Dedifferentiated amniotic fluid mesenchymal stem cell (primary cell): ENCODE data around the gene RNU6-1.

Experiments
- DNase-seq: peaks from one replicate; pipeline ENCODE4 v3.0.0-alpha.2; 2016; ENCODE audit errors: extremely low spot score

Gene RNU6-1

DNA sequence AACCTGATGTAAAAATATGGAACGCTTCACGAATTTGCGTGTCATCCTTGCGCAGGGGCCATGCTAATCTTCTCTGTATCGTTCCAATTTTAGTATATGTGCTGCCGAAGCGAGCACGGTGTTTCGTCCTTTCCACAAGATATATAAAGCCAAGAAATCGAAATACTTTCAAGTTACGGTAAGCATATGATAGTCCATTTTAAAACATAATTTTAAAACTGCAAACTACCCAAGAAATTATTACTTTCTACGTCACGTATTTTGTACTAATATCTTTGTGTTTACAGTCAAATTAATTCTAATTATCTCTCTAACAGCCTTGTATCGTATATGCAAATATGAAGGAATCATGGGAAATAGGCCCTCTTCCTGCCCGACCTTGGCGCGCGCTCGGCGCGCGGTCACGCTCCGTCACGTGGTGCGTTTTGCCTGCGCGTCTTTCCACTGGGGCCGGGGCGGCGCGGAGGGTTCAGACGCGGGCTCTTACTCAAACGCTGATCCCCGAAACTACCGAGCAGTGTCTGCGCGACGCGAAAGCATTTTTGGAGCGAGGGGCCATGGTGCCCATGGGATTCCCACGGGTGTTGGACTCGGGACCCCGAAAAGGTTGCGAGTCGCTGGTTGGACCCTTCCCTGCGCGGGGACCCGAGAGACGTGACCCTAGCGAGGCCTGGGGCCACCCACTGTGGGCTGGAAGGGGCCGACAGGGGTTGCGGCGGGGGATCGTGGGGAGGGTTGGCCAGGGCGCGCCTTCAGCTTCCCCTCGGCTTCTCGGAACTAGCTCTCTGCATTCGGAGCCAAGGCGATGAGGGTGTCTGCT is at the start of gene RNU6-1:
TSS of gene RNU6-1 (minus strand) at position 117 of the 820 bp plus-strand sequence.
- peak; percentile 89 for DNase-seq

DNA sequence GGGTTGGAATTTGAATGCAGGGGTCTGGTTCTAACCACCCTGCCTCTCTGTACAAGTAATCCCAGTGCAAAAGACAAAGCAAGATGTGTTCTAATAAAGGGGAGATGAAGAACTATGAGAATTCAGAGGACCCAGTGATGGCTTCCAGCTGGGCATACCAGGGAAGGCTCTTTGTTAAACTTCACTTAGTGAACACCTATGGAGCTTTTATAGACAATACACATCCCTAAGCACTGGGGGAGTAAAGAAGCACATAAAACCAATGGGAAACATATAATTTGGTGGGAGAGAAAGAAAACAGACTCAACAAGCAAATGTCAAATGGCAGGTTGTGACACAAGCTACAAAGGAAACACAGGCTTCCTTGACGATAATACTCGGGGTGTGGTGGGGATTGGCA is 47.9 kb upstream of the RNU6-1 start:
- DNase-seq = no peak

DNA sequence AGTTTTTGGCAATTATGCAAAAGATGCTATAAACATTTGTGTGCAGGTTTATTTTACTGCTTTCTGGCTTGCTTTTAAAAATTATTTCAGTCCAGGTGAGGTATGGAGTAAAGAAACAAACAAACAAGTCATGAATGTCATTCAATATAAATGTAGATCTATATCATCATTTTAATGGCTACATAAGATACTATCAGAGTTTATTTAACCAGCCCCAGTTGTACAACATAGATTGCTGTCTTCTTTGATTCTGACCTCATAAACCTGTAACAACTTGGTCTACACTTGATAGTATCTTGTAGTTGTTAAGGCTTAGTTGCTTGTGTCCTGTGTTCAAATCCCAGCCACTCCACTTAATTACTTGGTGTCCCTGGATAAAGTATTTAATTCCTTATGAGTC is 46.0 kb upstream of the RNU6-1 start:
- no peak for DNase-seq

DNA sequence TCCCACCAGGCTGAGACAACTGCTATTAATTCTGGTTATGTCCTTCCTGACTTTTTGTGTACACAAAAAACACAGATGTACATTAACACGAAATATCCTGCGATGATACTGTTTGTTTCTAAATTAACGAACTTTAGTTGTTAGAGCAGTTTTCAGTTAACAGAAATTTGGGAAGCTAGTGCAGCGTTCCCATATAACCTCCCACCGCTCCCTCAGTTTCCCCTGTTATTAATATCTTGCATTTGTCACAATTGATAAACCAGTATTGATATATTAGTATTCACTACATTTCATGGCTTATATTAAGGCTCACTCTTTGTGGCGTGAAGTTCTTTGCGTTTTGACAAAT is 45.3 kb upstream of the RNU6-1 start:
- no peak for DNase-seq

DNA sequence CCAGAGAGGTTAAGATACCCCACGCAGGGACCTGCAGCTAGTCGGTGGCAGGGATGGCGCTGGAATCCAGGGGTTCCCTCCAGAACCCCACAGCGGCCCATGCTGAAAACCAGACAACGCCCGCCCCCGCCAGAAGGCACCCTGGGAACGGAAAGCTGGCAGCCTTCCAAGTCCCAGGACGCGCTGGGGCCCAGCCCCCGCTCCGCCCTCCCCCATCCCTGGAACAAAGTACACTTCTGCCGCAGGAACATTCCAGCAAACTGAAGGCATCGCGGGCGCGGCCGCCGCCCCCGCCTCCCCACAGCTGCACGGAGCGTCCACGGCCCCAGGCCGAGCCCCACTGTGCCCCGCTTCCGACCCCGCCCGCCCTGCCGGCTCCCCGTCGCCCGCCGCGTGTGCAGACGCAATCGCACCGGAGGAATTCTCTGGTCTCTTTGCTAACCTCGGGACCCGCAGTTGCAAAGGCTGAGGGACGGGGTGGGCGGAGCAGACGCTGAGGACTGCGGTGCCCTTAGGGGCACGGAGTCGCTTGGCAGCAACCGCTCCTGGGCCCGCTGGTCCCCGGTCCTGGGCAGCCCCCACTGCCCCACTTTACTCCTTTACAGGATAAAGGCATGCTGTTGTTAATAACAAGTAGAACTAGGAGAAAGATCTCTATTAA is 44.8 kb upstream of the RNU6-1 start:
- DNase-seq = peak; percentile 33

DNA sequence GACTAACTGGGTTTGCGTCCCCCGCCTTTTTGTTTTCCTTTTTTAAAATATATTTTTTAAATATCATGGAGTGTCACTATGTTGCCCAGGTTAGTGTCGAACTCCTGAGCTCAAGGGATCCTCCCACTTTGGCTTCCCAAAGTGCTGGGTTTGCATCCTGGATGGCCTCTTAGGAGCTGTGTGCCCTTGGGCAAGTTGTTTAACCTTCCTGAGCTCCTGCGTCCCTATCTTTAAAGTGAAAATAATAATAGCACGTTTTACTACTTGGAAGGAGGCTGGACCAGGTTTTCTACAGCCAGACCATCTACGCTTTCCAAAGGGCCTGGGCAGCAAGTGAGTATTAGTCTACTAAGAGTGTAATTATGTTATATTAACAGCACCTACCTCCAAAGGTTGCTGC is 44.2 kb upstream of the RNU6-1 start:
- no peak for DNase-seq

DNA sequence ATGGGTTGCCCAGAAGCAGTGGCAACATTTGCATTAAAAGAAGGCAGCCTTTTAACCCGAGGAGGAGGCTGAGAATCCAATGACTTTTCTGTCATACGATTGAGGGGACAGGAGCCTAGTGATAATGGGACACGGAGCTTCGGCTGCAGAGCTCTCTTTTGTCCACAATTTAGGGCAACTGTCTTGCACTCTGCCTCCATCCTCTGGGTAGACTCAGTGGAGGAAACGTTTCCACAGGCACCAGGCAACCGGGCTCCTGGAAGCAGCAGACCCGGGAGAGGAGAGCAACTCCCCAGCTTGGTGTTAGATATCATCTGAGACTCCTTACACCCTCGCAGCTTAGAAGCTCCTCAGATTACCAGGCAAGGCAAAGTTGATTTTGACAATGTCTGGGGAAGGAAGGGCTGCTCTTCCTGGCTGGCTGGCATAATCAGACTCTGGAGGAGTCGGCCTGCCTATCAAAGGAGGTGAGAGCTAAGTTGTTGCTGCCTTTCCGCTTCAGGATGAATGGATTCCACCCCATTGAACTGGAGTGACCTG is 43.5 kb upstream of the RNU6-1 start:
- DNase-seq = no peak

DNA sequence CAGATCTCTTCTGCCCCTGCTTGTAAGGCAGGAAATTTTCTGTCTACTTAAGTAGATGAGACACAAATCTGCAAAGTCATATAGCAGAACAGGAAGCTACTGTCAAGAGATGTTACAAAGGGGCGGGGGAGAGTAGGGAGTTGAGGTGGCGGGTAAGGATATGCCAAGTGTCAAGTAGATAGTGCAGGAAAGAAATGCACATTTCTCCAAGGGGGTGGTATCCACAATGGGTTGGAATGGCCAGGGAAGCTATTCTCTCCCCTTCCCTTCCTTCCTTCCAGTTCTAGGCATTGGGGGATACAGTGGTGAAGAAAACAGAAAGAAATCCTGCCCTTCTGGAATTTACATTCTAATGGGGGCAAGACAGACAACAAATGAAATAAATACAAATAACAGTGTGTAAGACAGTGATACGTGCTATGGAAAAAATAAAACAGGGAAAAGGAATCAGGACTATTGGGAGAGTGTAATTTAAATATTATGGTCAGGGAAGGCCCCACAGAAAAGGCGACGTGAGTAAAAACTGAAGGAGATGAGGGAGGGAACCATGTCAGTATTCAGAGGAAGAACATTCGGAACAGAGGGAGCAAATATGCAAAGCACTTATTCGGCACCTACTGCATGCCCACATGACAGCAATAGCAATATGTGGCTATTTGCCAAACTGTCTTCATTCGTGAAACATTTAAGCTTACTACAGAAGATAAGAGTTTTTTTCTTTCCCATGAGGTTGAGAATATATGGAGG is 42.8 kb upstream of the RNU6-1 start:
- no peak for DNase-seq

DNA sequence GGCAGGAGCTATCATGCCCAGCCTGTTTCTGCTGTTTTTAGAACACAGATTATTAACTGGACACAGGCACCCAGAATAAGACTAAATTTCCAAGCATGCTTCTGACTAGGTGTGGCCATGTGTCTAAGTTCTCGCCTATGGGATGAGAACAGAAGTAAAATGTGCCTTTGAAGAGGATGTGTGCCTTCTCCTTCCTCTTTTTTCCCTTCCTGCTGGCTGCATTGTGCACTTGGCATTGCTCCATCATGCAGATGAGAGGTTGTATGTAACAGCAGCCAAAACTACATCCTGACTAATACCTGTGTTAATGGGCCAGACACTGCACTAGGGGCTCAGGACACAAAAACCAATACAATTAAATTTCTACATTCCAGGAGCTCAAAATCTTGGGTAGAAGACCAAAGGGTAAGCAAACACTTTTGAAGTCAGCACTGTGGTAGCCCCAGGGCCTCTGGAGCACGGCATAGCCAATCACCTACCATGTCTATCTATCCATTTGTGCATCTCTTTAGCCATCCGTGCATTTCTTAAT is 40.9 kb upstream of the RNU6-1 start:
- no peak for DNase-seq

DNA sequence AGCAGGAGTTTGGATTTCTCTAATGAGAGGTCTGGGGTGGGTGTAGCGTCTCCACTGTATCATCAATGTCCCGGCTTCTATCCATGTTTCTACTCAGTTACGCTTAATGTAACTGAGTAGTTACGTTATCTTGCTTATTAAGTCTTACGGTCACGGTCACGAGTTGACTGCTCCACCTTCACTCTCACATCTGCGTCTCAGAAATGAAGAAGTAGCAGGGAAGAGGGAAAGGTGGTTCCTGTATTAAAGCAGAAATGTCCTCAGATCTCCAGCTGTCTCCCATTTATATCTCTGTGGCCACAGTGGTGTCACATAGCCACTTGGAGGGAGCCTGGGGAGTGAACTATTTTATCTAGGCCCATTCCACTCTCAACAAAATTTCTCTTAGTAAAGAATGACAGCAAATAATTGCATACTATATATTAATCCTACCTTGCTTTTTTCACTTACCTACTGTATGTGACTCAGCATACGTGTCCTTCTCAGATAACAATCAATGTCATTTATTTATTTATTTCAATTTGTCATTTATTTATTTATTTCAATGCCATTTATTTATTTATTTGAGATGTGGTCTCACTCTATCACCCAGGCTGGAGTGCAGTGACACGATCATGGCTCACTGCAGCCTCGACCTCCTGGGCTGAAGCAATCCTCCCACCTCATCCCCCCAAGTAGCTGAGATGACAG is 39.7 kb upstream of the RNU6-1 start:
- no peak for DNase-seq

DNA sequence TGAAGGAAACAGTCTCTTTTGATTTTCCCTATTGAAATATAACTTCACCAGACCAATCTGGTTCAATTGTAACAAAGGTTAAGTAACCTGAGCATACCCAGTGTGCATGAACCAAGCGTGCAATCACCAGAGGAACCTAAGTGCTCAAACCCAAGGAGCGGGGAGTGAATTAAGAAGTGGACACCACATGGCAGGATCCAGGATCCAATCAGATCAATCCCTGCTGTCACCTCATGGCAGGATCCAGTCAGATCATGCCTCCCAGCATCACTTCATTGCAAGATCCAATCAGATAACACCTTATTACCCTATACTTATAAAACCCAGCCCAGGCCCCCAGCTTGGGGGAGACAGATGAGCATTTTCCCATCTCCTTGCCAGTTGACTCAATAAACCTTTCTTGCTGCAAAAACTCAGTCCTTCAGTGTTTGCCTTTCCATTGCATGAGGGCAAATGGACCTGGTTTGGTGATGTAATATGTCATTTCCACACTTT is 38.9 kb upstream of the RNU6-1 start:
- no peak for DNase-seq

DNA sequence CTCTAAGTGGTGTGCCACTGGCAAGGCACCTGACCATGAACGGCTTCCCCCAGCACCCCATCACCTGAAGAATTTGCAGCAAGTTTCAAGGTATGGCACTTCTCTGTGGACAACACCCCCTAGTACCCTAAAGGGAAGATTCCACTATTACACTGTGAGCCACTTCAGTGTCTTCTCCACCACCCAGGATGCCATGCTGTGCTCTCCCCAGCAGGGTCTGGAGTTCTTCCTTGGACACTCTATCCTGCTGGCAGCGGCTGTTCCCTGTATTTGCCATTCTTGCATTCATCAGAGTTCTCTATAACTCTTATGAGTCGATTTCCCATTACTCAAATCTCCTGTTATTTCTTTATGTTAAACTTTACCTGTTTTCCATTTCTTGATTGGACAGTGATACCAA is 33.9 kb upstream of the RNU6-1 start:
- DNase-seq = no peak

DNA sequence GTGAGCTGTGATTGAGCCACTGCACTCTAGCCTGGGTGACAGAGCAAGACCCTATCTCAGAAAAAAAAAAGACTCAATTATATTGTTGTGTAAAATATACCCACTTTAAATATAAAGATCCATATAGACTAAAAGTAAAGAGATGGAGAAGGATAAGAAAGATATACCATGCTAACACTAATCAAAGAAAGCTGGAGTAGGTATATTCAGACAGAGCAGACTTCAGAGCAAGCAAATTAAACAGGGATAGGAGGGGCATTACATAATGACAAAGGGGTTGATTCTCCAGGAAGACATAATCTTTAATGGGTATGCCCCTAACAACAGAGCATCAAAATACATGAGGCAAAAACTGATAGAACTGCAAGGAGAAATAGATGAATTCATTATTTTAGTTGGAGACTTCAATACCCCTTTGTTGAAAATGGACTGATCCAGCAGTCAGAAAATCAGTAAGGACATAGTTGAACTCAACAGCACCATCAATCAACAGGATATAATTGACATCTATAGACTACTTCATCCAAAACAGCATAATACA is 31.1 kb upstream of the RNU6-1 start:
- DNase-seq = no peak

DNA sequence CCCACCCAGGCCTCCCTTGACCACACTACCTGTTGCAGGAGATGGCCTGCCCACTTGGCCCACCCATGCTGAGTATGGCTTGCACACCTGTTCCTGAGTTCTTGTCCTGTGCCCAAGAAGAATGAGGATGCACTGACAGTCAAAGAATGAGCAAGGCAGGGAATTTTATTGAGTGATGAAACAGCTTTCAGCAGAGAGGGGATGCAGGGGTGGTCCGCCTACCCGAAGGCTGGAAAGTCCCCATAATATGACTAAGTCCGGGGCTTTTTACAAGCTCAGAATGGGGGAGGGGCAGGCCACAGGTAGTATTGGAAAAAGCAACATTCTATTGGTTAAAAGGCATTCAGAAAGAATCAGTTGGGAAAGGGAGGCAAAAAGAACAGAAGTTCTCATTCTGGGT is 29.9 kb upstream of the RNU6-1 start:
- no peak for DNase-seq

DNA sequence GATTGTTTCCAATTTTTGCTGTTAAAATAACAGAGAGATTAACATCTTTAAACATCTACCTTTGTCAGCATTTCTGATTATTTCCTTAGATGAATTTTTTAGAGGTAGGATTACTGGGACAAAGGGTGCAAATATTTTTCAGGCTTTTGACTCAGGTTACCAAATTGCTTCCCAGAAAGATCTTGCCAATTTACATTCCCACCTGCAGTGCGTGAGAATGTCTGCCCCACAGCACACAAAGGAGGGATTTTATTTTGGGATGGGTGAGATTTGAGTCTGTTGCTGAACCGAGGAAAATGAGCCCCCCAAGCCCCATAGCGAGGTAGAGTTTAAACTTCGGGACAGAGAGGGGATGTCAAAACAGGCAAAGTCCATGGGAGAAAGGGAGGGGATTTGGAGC is 25.9 kb upstream of the RNU6-1 start:
- DNase-seq = no peak

DNA sequence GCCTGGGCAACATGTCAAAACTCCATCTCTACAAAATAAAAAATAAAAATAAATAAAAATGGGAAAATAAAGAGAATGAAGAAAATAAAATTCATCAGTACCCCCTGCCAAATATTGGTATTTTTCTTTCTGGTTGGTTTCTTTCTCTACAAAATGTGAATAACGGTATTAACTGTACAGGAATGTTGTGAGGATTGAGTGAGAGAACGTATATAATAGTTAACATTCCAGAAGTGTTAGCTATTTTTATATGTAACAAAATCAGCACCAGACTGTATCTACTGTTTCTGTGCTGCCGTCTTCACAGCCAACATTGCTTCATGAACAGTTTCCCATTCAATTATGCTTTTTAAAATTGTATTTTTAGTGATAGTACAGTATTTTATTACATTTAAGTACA is 25.5 kb upstream of the RNU6-1 start:
- peak; percentile 59 for DNase-seq

DNA sequence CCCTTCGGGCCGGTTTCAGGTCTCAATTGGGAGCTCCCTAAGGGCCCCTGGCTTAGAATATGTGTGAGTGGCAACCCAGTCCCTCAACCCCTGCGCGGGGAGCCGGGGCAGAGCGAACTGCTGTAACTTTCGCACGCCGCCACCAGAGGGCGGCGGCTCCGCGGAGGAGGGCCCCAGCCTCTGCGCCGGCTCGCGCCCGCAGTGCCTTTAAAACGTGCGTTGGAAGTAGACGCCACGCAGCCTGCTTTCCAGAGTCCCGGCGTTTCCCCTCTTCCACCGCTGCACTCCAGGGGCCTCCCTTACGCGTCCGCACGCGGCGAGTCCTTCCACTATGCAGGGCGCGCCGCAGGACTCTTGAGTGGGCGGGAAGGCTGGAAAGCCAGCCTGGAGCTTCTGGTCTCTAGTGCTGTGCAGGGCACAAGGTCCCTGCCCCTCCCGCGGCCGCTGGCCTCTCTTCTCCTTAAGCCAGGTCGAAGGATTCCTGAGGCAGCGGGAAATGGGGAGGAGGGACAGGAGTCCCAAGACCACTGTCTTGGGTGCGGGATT is 23.7 kb upstream of the RNU6-1 start:
- peak; percentile 54 for DNase-seq

DNA sequence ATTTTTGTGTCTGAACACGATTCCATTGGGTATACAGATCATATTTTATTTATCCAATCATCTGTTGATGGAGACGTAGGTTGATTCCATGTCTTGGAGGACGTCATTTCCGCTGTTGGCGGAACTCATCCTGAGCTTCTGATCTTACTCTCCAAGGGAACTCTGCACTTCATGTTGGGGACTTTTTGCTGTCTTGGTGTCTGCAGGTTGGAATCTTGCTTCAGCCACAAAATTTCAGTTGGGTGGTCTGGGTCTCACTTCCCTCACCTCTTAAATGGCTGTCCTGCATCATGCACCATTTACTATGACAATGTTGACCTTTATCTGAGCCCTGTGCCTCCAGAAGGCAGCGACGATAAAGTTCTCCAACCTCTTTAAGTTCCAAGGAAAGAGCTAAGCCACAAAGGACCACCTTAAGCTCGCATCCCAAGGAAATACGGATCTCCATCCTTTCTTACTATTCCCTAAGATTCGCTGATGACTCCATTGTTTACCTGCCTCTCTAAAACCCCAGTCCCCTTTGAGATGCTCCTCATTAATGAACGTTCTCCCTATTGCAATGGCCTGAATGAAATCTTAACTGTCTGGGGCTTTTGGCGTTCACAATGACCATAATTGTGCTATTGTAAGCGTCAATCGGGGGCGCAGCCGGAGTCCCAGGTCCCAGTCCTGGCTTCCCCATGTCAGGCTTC is 23.1 kb upstream of the RNU6-1 start:
- no peak for DNase-seq

DNA sequence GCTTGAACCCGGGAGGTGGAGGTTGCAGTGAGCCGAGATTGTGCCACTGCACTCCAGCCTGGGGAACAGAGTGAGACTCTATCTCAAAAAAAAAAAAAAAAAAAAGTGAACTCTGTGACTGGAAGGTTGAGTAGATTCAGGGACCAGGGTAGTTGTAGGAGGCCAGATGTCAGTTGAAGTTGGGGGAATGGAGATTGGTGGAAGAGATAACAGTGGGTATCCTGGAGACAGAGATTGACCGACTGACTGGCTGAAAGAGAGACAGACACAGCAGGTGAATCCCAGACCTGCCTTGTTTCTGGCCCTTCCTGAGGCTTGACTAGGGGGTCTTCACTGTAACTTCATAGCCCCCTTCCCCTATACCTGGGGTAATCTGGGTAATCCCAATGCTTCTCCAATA is 22.1 kb upstream of the RNU6-1 start:
- no peak for DNase-seq

DNA sequence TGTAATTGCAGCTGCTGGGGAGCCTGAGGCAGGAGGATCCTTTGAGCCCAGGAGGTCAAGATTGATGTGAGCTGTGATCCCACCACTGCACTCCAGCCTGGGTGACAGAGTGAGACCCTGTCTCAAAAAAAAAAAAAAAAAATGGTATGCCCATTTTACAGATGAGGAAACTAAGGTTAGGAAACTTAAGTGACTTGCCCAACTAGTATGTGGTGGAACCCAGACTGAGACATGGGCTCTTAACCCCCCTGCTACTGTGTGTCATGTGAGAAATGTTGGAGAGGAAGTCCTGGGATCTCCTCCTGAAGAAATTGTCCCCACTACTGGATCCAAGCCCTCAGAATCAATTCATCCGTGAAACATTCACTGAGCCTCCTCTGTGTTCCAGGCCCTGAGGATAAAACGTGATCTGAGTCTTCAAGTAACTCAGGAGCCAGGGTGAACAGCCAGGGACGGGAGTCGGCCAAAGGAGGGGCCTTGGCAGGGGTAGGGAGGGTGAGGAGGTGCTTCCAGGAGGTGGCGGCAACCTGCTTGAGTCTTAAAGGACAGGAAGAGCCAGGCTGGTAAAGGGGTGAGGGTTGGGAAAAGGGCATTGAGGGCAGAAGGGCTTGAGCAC is 19.6 kb upstream of the RNU6-1 start:
- DNase-seq = no peak
